Measurements from ENCODE around the gene ARHGEF7.

The ARHGEF7 gene

GRCh38 chr13:111328574-111329410, 213.7 kb downstream of the ARHGEF7 start:
- no peak for DNase-seq

- DNase-seq, result no peak
Observed at GRCh38 chr13:111329641-111330040, 214.5 kb downstream of the ARHGEF7 start.

GRCh38 chr13:111330066-111330610, 215.0 kb downstream of the ARHGEF7 start:
- DNase-seq, result no peak

GRCh38 chr13:111335298-111335697, 220.2 kb downstream of the ARHGEF7 start:
- DNase-seq, result no peak

GRCh38 chr13:111336666-111337065, 221.6 kb downstream of the ARHGEF7 start:
- DNase-seq, result no peak

- no peak for DNase-seq
Observed at GRCh38 chr13:111337206-111337605, 222.1 kb downstream of the ARHGEF7 start.

- DNase-seq, result no peak
Observed at GRCh38 chr13:111337741-111338140, 222.6 kb downstream of the ARHGEF7 start.

- no peak for DNase-seq
Observed at GRCh38 chr13:111338841-111339240, 223.7 kb downstream of the ARHGEF7 start.

GRCh38 chr13:111339366-111340143, 224.4 kb downstream of the ARHGEF7 start:
- DNase-seq, result no peak

- no peak for DNase-seq
Observed at GRCh38 chr13:111341886-111342285, 226.8 kb downstream of the ARHGEF7 start.

- DNase-seq, result no peak
Observed at GRCh38 chr13:111342721-111343120, 227.6 kb downstream of the ARHGEF7 start.

GRCh38 chr13:111343186-111343805, 228.2 kb downstream of the ARHGEF7 start:
- no peak for DNase-seq

GRCh38 chr13:111344471-111345191, 229.5 kb downstream of the ARHGEF7 start:
- no peak for DNase-seq

- DNase-seq, result no peak
Observed at GRCh38 chr13:111345682-111346081, 230.6 kb downstream of the ARHGEF7 start.

- DNase-seq, result no peak
Observed at GRCh38 chr13:111346101-111346680, 231.1 kb downstream of the ARHGEF7 start.

GRCh38 chr13:111347438-111347837, 232.3 kb downstream of the ARHGEF7 start:
- no peak for DNase-seq

- DNase-seq, result no peak
Observed at GRCh38 chr13:111353508-111353907, 238.4 kb downstream of the ARHGEF7 start.

- DNase-seq, result no peak
Observed at GRCh38 chr13:111354789-111355188, 239.7 kb downstream of the ARHGEF7 start.
